Mesothelial cell of epicardium (in vitro differentiated cells): Measurements from ENCODE around the gene GLDN. TPM values are rescaled to one million over a fixed set of nuclear protein-coding genes. Genes with fewer than 3 reads are reported as not detected.
"Not testable (repeated sequence)": the region's sequence is repeated elsewhere in the genome, so short reads cannot be mapped to it uniquely, and the experiment has no call there.

Experiments
- DNase-seq, 2 experiments: peaks; one replicate each; pipeline ENCODE4 v3.0.0; 2021; ENCODE audit warnings: low spot score in 2 of 2; ENCODE audit not compliant: unreplicated experiment in 2 of 2
- H3K27ac Mint-ChIP-seq: 2 replicates; pipeline ENCODE4 v1.8.0; 2021; ENCODE audit warnings: mixed read lengths
- H3K27me3 Mint-ChIP-seq: 2 replicates; pipeline ENCODE4 v1.8.0; 2021; ENCODE audit warnings: low read depth, mixed read lengths
- H3K36me3 Mint-ChIP-seq: 2 replicates; pipeline ENCODE4 v1.8.0; 2021; ENCODE audit warnings: mixed read lengths
- H3K4me1 Mint-ChIP-seq: 2 replicates; pipeline ENCODE4 v1.8.0; 2021; ENCODE audit warnings: mixed read lengths
- H3K4me3 Mint-ChIP-seq: 2 replicates; pipeline ENCODE4 v1.8.0; 2021; ENCODE audit warnings: mild to moderate bottlenecking, moderate library complexity, mixed read lengths
- H3K9me3 Mint-ChIP-seq: 2 replicates; pipeline ENCODE4 v1.8.0; 2021; ENCODE audit warnings: mixed read lengths
- total RNA-seq: library from RNA; stranded (reverse); gene quantifications from 3 replicates; pipeline ENCODE4 v1.2.1, GENCODE V29; 2021
- TF ChIP-seq, protein P1 (sequence below): fragments of 200-600 bp; sonication (generic); IDR thresholded peaks from one replicate; pipeline ENCODE4 v1.5.0; 2021; ENCODE audit warnings: antibody characterized with exemption; ENCODE audit not compliant: unreplicated experiment

GLDN gene
- total RNA-seq, 1 donor from 2014 or later: 0.38 TPM

DNA sequence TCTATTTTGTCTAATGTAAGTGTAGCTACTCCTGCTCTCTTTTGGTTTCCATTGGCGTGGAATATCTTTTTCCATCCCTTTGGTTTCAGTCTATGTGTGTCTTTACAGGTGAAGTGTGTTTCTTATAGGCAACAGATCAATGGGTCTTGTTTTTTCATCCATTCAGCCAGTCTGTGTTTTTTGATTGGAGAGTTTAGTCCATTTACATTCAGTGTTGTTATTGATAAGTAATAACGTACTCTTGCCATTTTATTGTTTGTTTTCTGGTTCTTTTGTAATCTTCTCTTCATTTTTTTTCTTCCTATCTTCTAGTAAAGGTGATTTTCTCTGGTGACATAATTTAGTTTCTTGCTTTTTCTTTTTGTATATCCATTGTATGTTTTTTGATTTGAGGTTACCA, 97.1 kb downstream of the GLDN start:
- TF ChIP-seq, protein P1, sequence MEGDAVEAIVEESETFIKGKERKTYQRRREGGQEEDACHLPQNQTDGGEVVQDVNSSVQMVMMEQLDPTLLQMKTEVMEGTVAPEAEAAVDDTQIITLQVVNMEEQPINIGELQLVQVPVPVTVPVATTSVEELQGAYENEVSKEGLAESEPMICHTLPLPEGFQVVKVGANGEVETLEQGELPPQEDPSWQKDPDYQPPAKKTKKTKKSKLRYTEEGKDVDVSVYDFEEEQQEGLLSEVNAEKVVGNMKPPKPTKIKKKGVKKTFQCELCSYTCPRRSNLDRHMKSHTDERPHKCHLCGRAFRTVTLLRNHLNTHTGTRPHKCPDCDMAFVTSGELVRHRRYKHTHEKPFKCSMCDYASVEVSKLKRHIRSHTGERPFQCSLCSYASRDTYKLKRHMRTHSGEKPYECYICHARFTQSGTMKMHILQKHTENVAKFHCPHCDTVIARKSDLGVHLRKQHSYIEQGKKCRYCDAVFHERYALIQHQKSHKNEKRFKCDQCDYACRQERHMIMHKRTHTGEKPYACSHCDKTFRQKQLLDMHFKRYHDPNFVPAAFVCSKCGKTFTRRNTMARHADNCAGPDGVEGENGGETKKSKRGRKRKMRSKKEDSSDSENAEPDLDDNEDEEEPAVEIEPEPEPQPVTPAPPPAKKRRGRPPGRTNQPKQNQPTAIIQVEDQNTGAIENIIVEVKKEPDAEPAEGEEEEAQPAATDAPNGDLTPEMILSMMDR: no peak
- H3K4me1 Mint-ChIP-seq: no peaks in the 10 kb centered on the region
- H3K27me3 Mint-ChIP-seq: no peaks in the 10 kb centered on the region
- no peak overlapping the region for H3K4me3 Mint-ChIP-seq
- H3K27ac Mint-ChIP-seq: no peak overlapping the region
- H3K36me3 Mint-ChIP-seq: no peaks in the 10 kb centered on the region
- DNase-seq: no peak
- peaks cover 33% of the 10 kb centered on the region for H3K9me3 Mint-ChIP-seq

DNA sequence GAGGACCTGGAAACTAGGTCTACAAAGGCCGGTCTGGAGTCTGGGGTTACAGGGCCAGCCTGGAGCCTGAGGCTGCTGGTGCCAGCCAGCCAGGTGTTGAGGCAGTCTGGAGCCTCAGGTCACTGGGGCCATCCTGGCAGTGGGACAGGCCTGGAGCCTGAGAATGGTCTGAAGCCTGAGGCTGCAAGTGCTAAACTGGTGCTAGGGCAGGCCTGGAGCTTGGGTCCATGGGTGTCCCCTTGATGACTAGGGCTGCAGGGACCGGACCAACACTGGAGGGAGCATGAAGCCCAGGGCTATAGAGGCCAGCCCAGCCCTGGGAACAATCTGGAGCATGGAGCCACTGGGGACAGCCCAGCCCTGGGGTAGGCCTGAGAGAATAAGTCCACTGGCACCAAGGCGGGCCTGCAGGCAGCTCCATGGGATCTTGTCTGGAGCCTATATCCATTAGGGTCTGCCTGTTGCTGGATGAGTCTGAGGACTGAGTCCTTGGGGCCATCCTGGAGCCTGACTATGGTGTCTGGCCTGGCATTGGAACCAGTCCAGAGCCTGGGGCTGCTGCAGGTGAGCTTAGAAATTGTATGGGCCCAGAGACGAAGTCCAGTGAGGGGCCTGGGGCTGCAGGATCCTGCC, 101.9 kb downstream of the GLDN start:
- peaks cover 28% of the 10 kb centered on the region for H3K36me3 Mint-ChIP-seq
- H3K27me3 Mint-ChIP-seq: no peaks in the 10 kb centered on the region
- H3K9me3 Mint-ChIP-seq: peaks cover 17% of the 10 kb centered on the region
- no peak for DNase-seq
- no peak overlapping the region for H3K27ac Mint-ChIP-seq
- TF ChIP-seq, protein P1: no peak
- no peaks in the 10 kb centered on the region for H3K4me1 Mint-ChIP-seq
- H3K4me3 Mint-ChIP-seq: no peak overlapping the region

DNA sequence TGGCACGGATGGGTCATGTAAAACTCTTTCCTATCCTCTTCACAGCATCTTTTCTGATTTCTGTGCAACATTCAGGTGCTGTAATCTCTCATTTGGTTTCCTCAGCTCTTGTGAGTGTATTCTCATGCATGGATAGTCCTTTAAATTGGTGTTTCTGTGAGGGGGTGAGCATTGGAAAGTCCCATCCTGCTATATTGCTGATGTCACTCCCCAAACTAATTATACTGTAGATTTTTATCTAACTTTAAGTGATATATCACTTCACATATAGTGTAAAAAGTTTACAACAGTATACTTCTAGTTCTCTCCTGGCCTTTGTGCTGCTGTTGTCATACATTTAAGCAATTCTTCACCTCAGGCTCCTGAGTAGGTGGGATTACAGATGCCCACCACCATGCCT, 102.7 kb downstream of the GLDN start:
- Mint-ChIP-seq H3K4me1 (no peaks in the 10 kb centered on the region), H3K27ac (no peak overlapping the region), H3K36me3 (peaks cover 29% of the 10 kb centered on the region), H3K9me3 (peaks cover 12% of the 10 kb centered on the region), H3K27me3 (no peaks in the 10 kb centered on the region), H3K4me3 (no peak overlapping the region)
- TF ChIP-seq, protein P1: no peak
- DNase-seq: no peak

DNA sequence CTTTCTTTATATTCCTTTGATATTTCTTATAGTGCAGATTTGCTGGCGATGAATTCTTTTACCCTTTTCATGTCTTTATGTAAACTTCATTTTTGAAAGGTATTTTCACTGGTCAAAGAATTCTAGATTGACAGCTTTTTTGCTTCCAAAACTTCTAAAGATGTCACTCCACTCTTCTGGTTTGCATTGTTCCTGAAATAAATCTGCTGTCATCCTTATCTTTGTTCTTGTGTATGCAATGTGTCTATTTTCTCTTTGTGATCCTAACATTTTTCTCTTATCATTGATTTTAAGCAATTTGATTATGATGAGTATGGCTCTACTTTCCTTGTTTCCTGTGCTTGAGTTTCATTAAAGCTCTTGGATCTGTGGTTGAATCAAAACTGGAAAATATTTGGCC, 103.4 kb downstream of the GLDN start:
- peaks cover 12% of the 10 kb centered on the region for H3K9me3 Mint-ChIP-seq
- H3K27ac Mint-ChIP-seq: no peak overlapping the region
- peaks cover 3% of the 10 kb centered on the region for H3K4me1 Mint-ChIP-seq

DNA sequence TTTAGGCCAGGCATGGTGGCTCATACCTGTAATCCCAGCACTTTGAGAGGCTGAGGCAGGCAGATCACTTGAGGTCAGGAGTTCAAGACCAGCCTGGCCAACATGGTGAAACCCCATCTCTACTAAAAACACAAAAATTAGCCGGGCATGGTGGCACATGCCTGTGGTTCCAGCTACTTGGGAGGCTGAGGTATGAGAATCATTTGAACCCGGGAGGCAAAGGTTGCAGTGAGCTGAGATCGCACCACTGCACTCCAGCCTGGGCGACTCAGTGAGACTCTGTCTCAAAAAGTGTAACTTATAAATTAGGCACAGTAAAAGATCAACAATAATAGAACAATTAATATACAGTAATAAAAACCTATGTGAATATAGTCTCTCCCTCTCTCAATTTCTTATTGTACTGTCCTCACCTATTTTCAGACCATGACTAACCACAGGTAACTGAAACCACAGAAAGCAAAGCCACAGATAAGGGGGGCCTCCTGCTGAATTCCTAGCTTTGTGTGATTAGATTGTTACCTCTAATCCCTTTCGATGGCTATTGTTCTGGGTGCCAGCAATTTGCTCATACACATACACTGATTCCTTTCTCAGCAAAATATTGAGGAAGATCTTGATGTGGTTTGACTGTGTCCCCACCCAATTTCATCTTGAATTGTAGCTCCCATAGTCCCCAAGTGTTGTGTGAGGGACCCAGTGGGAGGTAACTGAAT, 104.7 kb downstream of the GLDN start:
- H3K27ac Mint-ChIP-seq, H3K27me3 Mint-ChIP-seq, H3K4me3 Mint-ChIP-seq, DNase-seq: not testable (repeated sequence)
- H3K36me3 Mint-ChIP-seq: peaks cover 43% of the 10 kb centered on the region
- H3K9me3 Mint-ChIP-seq: peaks cover 12% of the 10 kb centered on the region
- peaks cover 11% of the 10 kb centered on the region for H3K4me1 Mint-ChIP-seq

More for the DNA sequence above, 103.4 kb downstream of the GLDN start:
- peaks cover 35% of the 10 kb centered on the region for H3K36me3 Mint-ChIP-seq
- no peaks in the 10 kb centered on the region for H3K27me3 Mint-ChIP-seq
- TF ChIP-seq, protein P1: no peak
- DNase-seq: no peak
- no peak overlapping the region for H3K4me3 Mint-ChIP-seq

DNA sequence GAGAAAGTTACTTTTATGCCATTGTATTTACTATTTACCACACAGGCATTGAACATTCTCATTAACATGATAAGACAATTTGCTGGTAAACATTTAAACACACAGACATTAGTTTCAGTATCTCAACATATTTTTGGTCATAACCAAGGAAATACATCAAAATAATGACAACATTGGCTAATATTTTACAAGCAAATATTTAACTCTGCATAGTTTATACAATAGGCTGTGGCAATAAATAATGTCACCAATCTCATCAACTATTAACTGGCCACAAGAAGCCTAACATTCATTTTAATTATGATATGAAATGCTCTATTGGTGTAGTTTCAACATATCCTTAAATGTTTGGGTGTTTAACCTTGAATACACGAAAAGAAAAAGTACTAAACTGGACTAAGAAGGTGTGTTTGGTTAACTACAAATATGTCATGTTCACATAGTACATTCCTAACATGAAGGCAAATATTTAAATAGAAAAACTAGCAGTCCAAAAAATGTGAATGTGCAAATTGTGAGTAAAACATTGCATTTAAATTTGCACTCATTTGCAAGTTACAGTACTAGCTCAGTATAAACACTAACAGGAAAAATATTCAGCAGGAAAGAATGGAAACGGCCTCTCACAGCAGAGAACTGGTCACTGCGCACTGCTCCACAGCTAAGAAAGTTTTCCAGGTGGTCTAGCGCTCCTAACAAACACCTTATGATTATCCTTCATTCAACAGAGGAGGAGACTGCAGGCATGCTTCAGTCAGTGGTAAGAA, 106.6 kb downstream of the GLDN start:
- Mint-ChIP-seq H3K36me3 (peaks cover 49% of the 10 kb centered on the region), H3K9me3 (peaks cover 12% of the 10 kb centered on the region), H3K4me1 (peaks cover 11% of the 10 kb centered on the region), H3K27me3 (no peaks in the 10 kb centered on the region), H3K27ac (no peak overlapping the region), H3K4me3 (no peak overlapping the region)
- DNase-seq: no peak
- TF ChIP-seq, protein P1: no peak
